Transverse colon (tissue), 4 donors: ENCODE measurements around the gene PSME1.

Experiments used
- CTCF ChIP-seq, 5 experiments: fragments of 200-600 bp in 3 of 5; fragments of 450-650 bp in 2 of 5; sonication (generic) in 3 of 5; IDR thresholded peaks; 1 replicate in 2 of 5; 2 replicates in 3 of 5; pipeline ENCODE4 v1.5.1; 2016 to 2017; ENCODE audit warnings: antibody characterized with exemption in 5 of 5, inconsistent platforms in 3 of 5, mild to moderate bottlenecking in 2 of 5, moderate library complexity in 1 of 5
- POLR2A ChIP-seq: fragments of 450-650 bp; IDR thresholded peaks from one replicate; pipeline ENCODE4 v1.6.1; 2016; ENCODE audit warnings: antibody characterized with exemption, mild to moderate bottlenecking, moderate library complexity
- POLR2AphosphoS5 ChIP-seq, 3 donors: sonication (generic); formaldehyde crosslinking; IDR thresholded peaks; one replicate each; pipeline ENCODE4 v1.6.1; 2016; ENCODE audit warnings: antibody characterized with exemption in 3 of 3

- TF ChIP-seq POLR2A (no peak), POLR2AphosphoS5 (IDR thresholded peaks at IDR 0.05) (no peak), CTCF (IDR thresholded peaks at IDR 0.05) (no peak)
Observed at GRCh38 chr14:24156840-24157239, 20.8 kb downstream of the PSME1 start.
